ENCODE measurements around the gene PCDHGA1.

The PCDHGA1 gene

GRCh38 chr5:141434006-141434405, 103.7 kb downstream of the PCDHGA1 start:
- Histone ChIP-seq H3K9me3 (ENCODE audit: control insufficient read depth, insufficient read depth, low read depth, low read length) (no peaks in the 10 kb centered on the region), H3K4me3 (ENCODE audit: low read depth, low read length) (no peak overlapping the region), H3K27ac (ENCODE audit: extremely low read depth, low read depth, low read length) (no peak overlapping the region), H3K36me3 (ENCODE audit: control insufficient read depth in 2 of 2, insufficient read depth in 1 of 2, low read length in 2 of 2) (no peaks in the 10 kb centered on the region), H3K4me1 (ENCODE audit: control insufficient read depth, insufficient read depth, low read length) (no peaks in the 10 kb centered on the region)
- ChIA-PET POLR2A (no interaction called here), CTCF (interaction anchor here (0.7 to 1.2 kb wide), 2 partner anchors 37 to 89 kb away, joined by 3 read pairs; no protein-coding TSS in a partner anchor)
- TF ChIP-seq KLF9 (tag by site-specific recombination; IDR thresholded peaks at IDR 0.05; ENCODE audit: low read depth): no peak
- TF ChIP-seq HOXA7 (CRISPR knock-in tag; IDR thresholded peaks at IDR 0.05; ENCODE audit: borderline replicate concordance): no peak
- no peak for TF ChIP-seq ZNF558 (tag by site-specific recombination; IDR thresholded peaks at IDR 0.05)
- TF ChIP-seq YY2 (tag by site-specific recombination; IDR thresholded peaks at IDR 0.05): no peak
- no peak for TF ChIP-seq IKZF3 (tag by site-specific recombination; IDR thresholded peaks at IDR 0.05)
- TF ChIP-seq PRDM2 (tag by site-specific recombination; IDR thresholded peaks at IDR 0.05; ENCODE audit: borderline replicate concordance): no peak
- TF ChIP-seq ZNF530 (tag by site-specific recombination; IDR thresholded peaks at IDR 0.05; ENCODE audit: low read depth): no peak
- no peak for TF ChIP-seq ZNF621 (tag by site-specific recombination; IDR thresholded peaks at IDR 0.05)
- no peak for TF ChIP-seq MZF1 (tag by site-specific recombination; IDR thresholded peaks at IDR 0.05; ENCODE audit: borderline replicate concordance)
- no peak for TF ChIP-seq ZNF148 (tag by site-specific recombination; IDR thresholded peaks at IDR 0.05; ENCODE audit: borderline replicate concordance)
- no peak for TF ChIP-seq ZNF23 (tag by site-specific recombination; IDR thresholded peaks at IDR 0.05; ENCODE audit: borderline replicate concordance)

GRCh38 chr5:141437221-141437620, 106.9 kb downstream of the PCDHGA1 start:
- POLR2A ChIA-PET: no interaction called here
- Histone ChIP-seq H3K36me3 (ENCODE audit: control insufficient read depth in 2 of 2, insufficient read depth in 1 of 2, low read length in 2 of 2) (no peaks in the 10 kb centered on the region), H3K9me3 (ENCODE audit: control insufficient read depth, insufficient read depth, low read depth, low read length) (no peaks in the 10 kb centered on the region), H3K4me3 (ENCODE audit: low read depth, low read length) (no peak overlapping the region), H3K27ac (ENCODE audit: extremely low read depth, low read depth, low read length) (no peak overlapping the region), H3K4me1 (ENCODE audit: control insufficient read depth, insufficient read depth, low read length) (no peaks in the 10 kb centered on the region)
- TF ChIP-seq ZNF561 (tag by site-specific recombination; IDR thresholded peaks at IDR 0.05; ENCODE audit: borderline replicate concordance): no peak
- no peak for TF ChIP-seq ZBTB1 (tag by site-specific recombination; IDR thresholded peaks at IDR 0.05)
- no peak for TF ChIP-seq ZNF324 (tag by site-specific recombination; IDR thresholded peaks at IDR 0.05)
- TF ChIP-seq ZBTB11 (tag by site-specific recombination; conservative IDR thresholded peaks at IDR 0.05; ENCODE audit: low read depth): no peak
- TF ChIP-seq ZNF624 (tag by site-specific recombination; IDR thresholded peaks at IDR 0.05): no peak
- no peak for TF ChIP-seq TSHZ1 (tag by site-specific recombination; IDR thresholded peaks at IDR 0.05; ENCODE audit: borderline replicate concordance)
- CTCF ChIA-PET: interaction anchor here (0.6 to 2.2 kb wide), 4 partner anchors 14 to 122 kb away, joined by 3 to 9 read pairs (median 6); partner anchors contain the start of gene PCDHGA11
